GM12878 (cell line): ENCODE measurements around the gene RDH16. TPM values are rescaled to one million over a fixed set of nuclear protein-coding genes. Genes with fewer than 3 reads are reported as not detected.
"Not testable (repeated sequence)": the region's sequence is repeated elsewhere in the genome, so short reads cannot be mapped to it uniquely, and the experiment has no call there.

Source experiments
- ATAC-seq: fragments of 200-7000 bp; cut with Tn5 transposase; 3 replicates; pipeline ENCODE4 v1.9.1; 2020; ENCODE audit warnings: mild to moderate bottlenecking, moderate library complexity
- BruUV-seq: library from RNA; stranded (reverse); fragments of 400-500 nt; replicated peaks from 2 replicates; lab custom pipeline; 2021; lab: Mats Ljungman, UMichigan
- CTCF ChIA-PET: fragments of 300-600 bp; sonication (Branson Sonifier 250); formaldehyde crosslinking; extraction: SDS; loops from one replicate; lab custom pipeline; 2021; ENCODE audit warnings: inconsistent platforms; lab: Yijun Ruan, JAX
- POLR2A ChIA-PET: fragments of 350-600 bp; formaldehyde crosslinking; extraction: SDS; loops from one replicate; lab custom pipeline; 2021; ENCODE audit warnings: inconsistent platforms; lab: Charles Lee
- RAD21 ChIA-PET: fragments of 300-600 bp; sonication (Branson Sonifier 250); formaldehyde crosslinking; loops from one replicate; lab custom pipeline; 2023; ENCODE audit warnings: antibody characterized with exemption; ENCODE audit not compliant: unreplicated experiment; lab: Charles Lee
- SMC1A ChIA-PET: fragments of 300-600 bp; sonication (Branson Sonifier 250); formaldehyde crosslinking; loops from one replicate; lab custom pipeline; 2023; ENCODE audit not compliant: unreplicated experiment, uncharacterized antibody; lab: Charles Lee
- DNase-seq: peaks from one replicate; pipeline ENCODE4 v3.0.0-alpha.2; 2011; ENCODE audit warnings: low read depth, low spot score
- FAIRE-seq: peaks from 3 replicates; lab custom pipeline; 2011; peaks lifted over from hg19 to GRCh38; lab: Jason Lieb, UNC
- H2AFZ ChIP-seq: 2 replicates; pipeline ENCODE4 v1.6.0; 2011; ENCODE audit warnings: low read depth, low read length, control low read depth; ENCODE audit not compliant: control insufficient read depth
- H3K27ac ChIP-seq: 2 replicates; pipeline ENCODE4 v1.5.1; 2011; ENCODE audit warnings: control low read depth; ENCODE audit not compliant: control insufficient read depth, insufficient read depth
- H3K27me3 ChIP-seq, 2 experiments: replicated peaks in 1 of 2; 2 replicates each; pipeline versions ENCODE4 v1.6.0 to v1.6.1; 2011; ENCODE audit warnings: low read length in 1 of 2; ENCODE audit not compliant: control insufficient read depth in 2 of 2, insufficient read depth in 2 of 2
- H3K36me3 ChIP-seq, 2 experiments: 2 replicates each; pipeline ENCODE4 v1.5.1; 2011; ENCODE audit warnings: low read length in 1 of 2; ENCODE audit not compliant: control insufficient read depth in 2 of 2, insufficient read depth in 2 of 2
- H3K4me1 ChIP-seq: 2 replicates; pipeline ENCODE4 v1.6.1; 2011; ENCODE audit warnings: mild to moderate bottlenecking, low read length, moderate library complexity, mixed read lengths; ENCODE audit not compliant: control insufficient read depth, insufficient read depth
- H3K4me2 ChIP-seq: 2 replicates; pipeline ENCODE4 v1.6.0; 2011; ENCODE audit warnings: control low read depth; ENCODE audit not compliant: control insufficient read depth, insufficient read depth
- H3K4me3 ChIP-seq: fragments of 200-600 bp; sonication (generic); 2 replicates; pipeline ENCODE4 v1.5.1; 2016
- H3K79me2 ChIP-seq: 2 replicates; pipeline ENCODE4 v1.6.0; 2011; ENCODE audit warnings: low read length; ENCODE audit not compliant: control insufficient read depth, insufficient read depth
- H3K9ac ChIP-seq: 2 replicates; pipeline ENCODE4 v1.8.0; 2011; ENCODE audit warnings: low read length, control low read depth, mixed read lengths; ENCODE audit not compliant: control insufficient read depth, insufficient read depth
- H3K9me3 ChIP-seq: replicated peaks from 3 replicates; pipeline ENCODE4 v1.5.1; 2011; ENCODE audit warnings: mild to moderate bottlenecking, low read length; ENCODE audit not compliant: control insufficient read depth, insufficient read depth
- H4K20me1 ChIP-seq: 2 replicates; pipeline ENCODE4 v1.6.0; 2011; ENCODE audit not compliant: control insufficient read depth, insufficient read depth
- BACH1 ChIP-seq: fragments of 450-650 bp; IDR thresholded peaks from 2 replicates; pipeline ENCODE4 v1.6.1; 2017; ENCODE audit warnings: mild to moderate bottlenecking, borderline replicate concordance
- CEBPB ChIP-seq, 2 experiments: fragments of 150-350 bp in 1 of 2; IDR thresholded peaks; 2 replicates each; pipeline ENCODE4 v1.6.1; 2012 to 2014; ENCODE audit warnings: low read depth in 2 of 2, low read length in 2 of 2, borderline replicate concordance in 1 of 2, inconsistent platforms in 1 of 2
- JUNB ChIP-seq: IDR thresholded peaks from 2 replicates; pipeline ENCODE4 v1.6.1; 2016; ENCODE audit warnings: antibody characterized with exemption, mild to moderate bottlenecking
- JUND ChIP-seq: IDR thresholded peaks from 2 replicates; pipeline ENCODE4 v1.6.1; 2012; ENCODE audit warnings: low read depth, mild to moderate bottlenecking, low read length, improper control_type of control experiment, moderate library complexity
- KDM1A ChIP-seq: fragments of 200-600 bp; sonication (generic); IDR thresholded peaks from 2 replicates; pipeline ENCODE4 v1.6.1; 2016; ENCODE audit warnings: borderline replicate concordance
- NFXL1 ChIP-seq: fragments of 450-650 bp; IDR thresholded peaks from 2 replicates; pipeline ENCODE4 v1.6.1; 2017; ENCODE audit warnings: antibody characterized with exemption, mild to moderate bottlenecking, borderline replicate concordance
- NRF1 ChIP-seq: conservative IDR thresholded peaks from 2 replicates; pipeline ENCODE4 v1.6.1; 2011; ENCODE audit warnings: mild to moderate bottlenecking, low read depth, low read length, improper control_type of control experiment
- POLR2AphosphoS2 ChIP-seq: IDR thresholded peaks from 2 replicates; pipeline ENCODE4 v1.6.1; 2011; ENCODE audit warnings: low read depth, mild to moderate bottlenecking, low read length, improper control_type of control experiment, moderate library complexity
- RBBP5 ChIP-seq: fragments of 200-600 bp; sonication (generic); conservative IDR thresholded peaks from 2 replicates; pipeline ENCODE4 v1.6.1; 2016
- SMARCA5 ChIP-seq: fragments of 450-650 bp; IDR thresholded peaks from 2 replicates; pipeline ENCODE4 v1.6.1; 2017; ENCODE audit warnings: mild to moderate bottlenecking
- SMC3 ChIP-seq: IDR thresholded peaks from 2 replicates; pipeline ENCODE4 v1.6.1; 2011; ENCODE audit warnings: low read length, improper control_type of control experiment, borderline replicate concordance
- YY1 ChIP-seq: IDR thresholded peaks from 2 replicates; pipeline ENCODE4 v1.6.1; 2011; ENCODE audit warnings: low read depth, mild to moderate bottlenecking, low read length
- WGBS: methylation state at CpG from one replicate; pipeline ENCODE4 v1.1.6; 2016; ENCODE audit warnings: low lambda C conversion rate; ENCODE audit not compliant: insufficient replicate concordance, insufficient coverage; ENCODE audit errors: missing lambda C conversion rate; 5-methylcytosine and 5-hydroxymethylcytosine counted together
- in situ Hi-C: fragments of 300-500 bp; cut with MboI; formaldehyde crosslinking; loops from 9 replicates; pipeline ENCODE4 v1.14.3; 2018; ENCODE audit warnings: mixed read lengths
- intact Hi-C: fragments of 100-400 bp; cut with micrococcal nuclease; formaldehyde crosslinking; loops from one replicate; pipeline ENCODE4 v1.14.2; 2022; ENCODE audit not compliant: unreplicated experiment
- polyA plus RNA-seq, 11 experiments: library from polyadenylated mRNA; depleted of rRNA in 4 of 11; unstranded in 6 of 11; stranded (reverse) in 5 of 11; fragments of >200 nt; fragmentation: Nextera tagmentation in 4 of 11; fragmentation: Illumina TruSeq in 1 of 11; extraction: Ambion mirVana in 4 of 11; extraction: Trizol in 1 of 11; gene quantifications; 1 replicate in 1 of 11; 2 replicates in 10 of 11; pipeline versions ENCODE4 v1.2.1 to v1.2.3, GENCODE V29; 2011 to 2016; ENCODE audit warnings: inconsistent platforms in 2 of 11, missing spikeins in 2 of 11, low read depth in 1 of 11
- total RNA-seq, 4 experiments: library from RNA; depleted of rRNA in 3 of 4; stranded (reverse); fragments of >200 nt in 3 of 4; fragmentation: Illumina TruSeq in 1 of 4; extraction: Trizol in 1 of 4; gene quantifications; 2 replicates each; pipeline versions ENCODE4 v1.2.1 to v1.2.3, GENCODE V29; 2013 to 2021

Gene RDH16
- total and polyA plus RNA-seq, 10 of the 15 experiments (the other 5 are each of a cell fraction or from before 2014, with no cell fraction given) = 0.04 to 0.31 (median 0.06) TPM

DNA sequence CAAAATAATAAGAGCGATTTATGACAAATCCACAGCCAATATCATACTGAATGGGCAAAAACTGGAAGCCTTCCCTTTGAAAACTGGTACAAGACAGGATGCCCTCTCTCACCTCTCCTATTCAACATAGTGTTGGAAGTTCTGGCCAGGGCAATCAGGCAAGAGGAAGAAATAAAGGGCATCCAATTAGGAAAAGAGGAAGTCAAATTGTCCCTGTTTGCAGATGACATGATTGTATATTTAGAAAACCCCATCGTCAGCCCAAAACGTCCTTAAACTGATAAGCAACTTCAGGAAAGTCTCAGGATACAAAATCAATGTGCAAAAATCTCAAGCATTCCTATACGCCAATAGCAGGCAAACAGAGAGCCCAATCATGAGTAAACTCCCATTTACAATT lies 4.8 kb upstream of the RDH16 start:
- H2AFZ ChIP-seq, POLR2A ChIA-PET, H3K9me3 ChIP-seq, H3K4me2 ChIP-seq, H3K9ac ChIP-seq, H3K4me3 ChIP-seq, H3K36me3 ChIP-seq, SMC1A ChIA-PET, H3K79me2 ChIP-seq, H4K20me1 ChIP-seq, BruUV-seq, H3K27ac ChIP-seq, RAD21 ChIA-PET, in situ Hi-C loops, DNase-seq, intact Hi-C loops, H3K27me3 ChIP-seq, H3K4me1 ChIP-seq, CTCF ChIA-PET, FAIRE-seq, ATAC-seq: not testable (repeated sequence)
- 37% methylated on average over 4 of the region's 4 CpGs for WGBS

DNA sequence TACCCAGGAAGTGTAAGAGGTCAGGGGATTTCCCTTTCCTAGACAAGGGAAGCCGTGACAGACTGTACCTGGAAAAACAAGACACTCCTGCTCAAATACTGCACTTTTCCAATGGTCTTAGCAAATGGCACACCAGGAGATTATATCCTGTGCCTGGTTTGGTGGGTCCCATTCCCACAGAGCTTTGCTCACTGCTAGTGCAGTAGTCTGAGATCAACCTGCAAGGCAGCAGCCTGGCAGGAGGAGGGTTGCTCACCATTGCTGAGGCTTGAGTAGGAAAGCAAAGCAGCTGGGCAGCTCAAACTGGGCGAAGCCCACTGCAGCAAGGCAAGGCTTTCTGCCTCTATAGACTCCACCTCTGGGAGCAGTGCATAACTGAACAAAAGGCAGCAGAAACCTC lies 1.0 kb upstream of the RDH16 start:
- Histone ChIP-seq H3K9me3 (peaks cover 2% of the 10 kb centered on the region; the same call in 1 of the 3 replicates), H3K27me3 (no peaks in the 10 kb centered on the region; a peak in 2 of 4 replicates), H3K79me2 (no peaks in the 10 kb centered on the region), H3K27ac (no peak overlapping the region), H4K20me1 (no peaks in the 10 kb centered on the region), H3K36me3 (no peaks in the 10 kb centered on the region), H3K4me1 (no peaks in the 10 kb centered on the region), H2AFZ (no peak overlapping the region), H3K4me2 (no peak overlapping the region), H3K4me3 (no peak overlapping the region), H3K9ac (no peak overlapping the region)
- FAIRE-seq (no peak), DNase-seq (no peak), ATAC-seq (no peak)
- ChIA-PET CTCF (interaction anchor here (1.3 kb wide), 1 partner anchor 43 kb away, joined by 4 read pairs; no protein-coding TSS in a partner anchor), SMC1A (interaction anchor here (1.5 kb wide), 1 partner anchor 12 kb away, joined by 3 read pairs; no protein-coding TSS in a partner anchor), POLR2A (no interaction called here), RAD21 (no interaction called here)
- intact Hi-C loops = no loop called here
- in situ Hi-C loops = no loop called here
- 5% methylated on average over 2 of the region's 2 CpGs for WGBS
- no peak for TF ChIP-seq RBBP5
- no peak for TF ChIP-seq YY1
- TF ChIP-seq NRF1 = no peak
- TF ChIP-seq KDM1A = no peak
- no peak for TF ChIP-seq JUNB
- no peak for TF ChIP-seq CEBPB (IDR thresholded peaks at IDR 0.05; ENCODE audit: borderline replicate concordance in 1 of 2, low read depth in 2 of 2, low read length in 2 of 2)
- TF ChIP-seq SMC3 = no peak
- no peak for TF ChIP-seq JUND
- TF ChIP-seq SMARCA5 = no peak
- no peak for TF ChIP-seq NFXL1
- no peak for TF ChIP-seq BACH1
- no peak for TF ChIP-seq POLR2AphosphoS2
- BruUV-seq = no TSS peak
